ENCODE data around the gene CBX4.

The CBX4 gene

GRCh38 chr17:79785900-79786810 is 53.1 kb downstream of the CBX4 start:
- no peak for DNase-seq

- no peak for DNase-seq
Measured at GRCh38 chr17:79785017-79785899, 54.0 kb downstream of the CBX4 start.

GRCh38 chr17:79784353-79785016 is 54.8 kb downstream of the CBX4 start:
- DNase-seq = no peak

DNA sequence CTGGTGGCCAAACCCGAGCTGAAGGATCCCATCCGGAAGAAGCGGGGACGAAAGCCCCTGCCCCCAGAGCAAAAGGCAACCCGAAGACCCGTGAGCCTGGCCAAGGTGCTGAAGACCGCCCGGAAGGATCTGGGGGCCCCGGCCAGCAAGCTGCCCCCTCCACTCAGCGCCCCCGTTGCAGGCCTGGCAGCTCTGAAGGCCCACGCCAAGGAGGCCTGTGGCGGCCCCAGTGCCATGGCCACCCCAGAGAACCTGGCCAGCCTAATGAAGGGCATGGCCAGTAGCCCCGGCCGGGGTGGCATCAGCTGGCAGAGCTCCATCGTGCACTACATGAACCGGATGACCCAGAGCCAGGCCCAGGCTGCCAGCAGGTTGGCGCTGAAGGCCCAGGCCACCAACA is 55.3 kb downstream of the CBX4 start:
- no peak for DNase-seq
